ENCODE data around the gene CCDC148. TPM values are rescaled to one million over a fixed set of nuclear protein-coding genes. Genes with fewer than 3 reads are reported as not detected.

The CCDC148 gene
- total and polyA plus RNA-seq, 2 experiments from 2014 or later: 0.39 to 2.1 TPM

- Histone ChIP-seq H3K36me3 (no peaks in the 10 kb centered on the region), H3K9me3 (ENCODE audit: low read depth) (no peaks in the 10 kb centered on the region), H3K4me3 (no peak overlapping the region), H3K4me1 (ENCODE audit: low read depth) (no peaks in the 10 kb centered on the region), H3K27ac (no peak overlapping the region), H3K27me3 (no peaks in the 10 kb centered on the region)
- TF ChIP-seq, protein P1, sequence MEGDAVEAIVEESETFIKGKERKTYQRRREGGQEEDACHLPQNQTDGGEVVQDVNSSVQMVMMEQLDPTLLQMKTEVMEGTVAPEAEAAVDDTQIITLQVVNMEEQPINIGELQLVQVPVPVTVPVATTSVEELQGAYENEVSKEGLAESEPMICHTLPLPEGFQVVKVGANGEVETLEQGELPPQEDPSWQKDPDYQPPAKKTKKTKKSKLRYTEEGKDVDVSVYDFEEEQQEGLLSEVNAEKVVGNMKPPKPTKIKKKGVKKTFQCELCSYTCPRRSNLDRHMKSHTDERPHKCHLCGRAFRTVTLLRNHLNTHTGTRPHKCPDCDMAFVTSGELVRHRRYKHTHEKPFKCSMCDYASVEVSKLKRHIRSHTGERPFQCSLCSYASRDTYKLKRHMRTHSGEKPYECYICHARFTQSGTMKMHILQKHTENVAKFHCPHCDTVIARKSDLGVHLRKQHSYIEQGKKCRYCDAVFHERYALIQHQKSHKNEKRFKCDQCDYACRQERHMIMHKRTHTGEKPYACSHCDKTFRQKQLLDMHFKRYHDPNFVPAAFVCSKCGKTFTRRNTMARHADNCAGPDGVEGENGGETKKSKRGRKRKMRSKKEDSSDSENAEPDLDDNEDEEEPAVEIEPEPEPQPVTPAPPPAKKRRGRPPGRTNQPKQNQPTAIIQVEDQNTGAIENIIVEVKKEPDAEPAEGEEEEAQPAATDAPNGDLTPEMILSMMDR (IDR thresholded peaks at IDR 0.05; ENCODE audit: low read depth, low read length): no peak
- no peak for DNase-seq (ENCODE audit: low read depth in 1 of 2, low spot score in 1 of 2)
Measured at GRCh38 chr2:158297120-158297519, 159.4 kb downstream of the CCDC148 start.

- Histone ChIP-seq H3K36me3 (no peaks in the 10 kb centered on the region), H3K4me3 (no peak overlapping the region), H3K27ac (no peak overlapping the region), H3K4me1 (ENCODE audit: low read depth) (no peaks in the 10 kb centered on the region), H3K9me3 (ENCODE audit: low read depth) (no peaks in the 10 kb centered on the region), H3K27me3 (no peaks in the 10 kb centered on the region)
- no peak for DNase-seq (ENCODE audit: low read depth in 1 of 2, low spot score in 1 of 2)
- TF ChIP-seq, protein P1 (IDR thresholded peaks at IDR 0.05; ENCODE audit: low read depth, low read length): no peak
Measured at GRCh38 chr2:158293722-158294121, 162.8 kb downstream of the CCDC148 start.

GRCh38 chr2:158291544-158292180, 164.9 kb downstream of the CCDC148 start:
- Histone ChIP-seq H3K36me3 (no peaks in the 10 kb centered on the region), H3K27me3 (no peaks in the 10 kb centered on the region), H3K4me1 (ENCODE audit: low read depth) (no peaks in the 10 kb centered on the region), H3K27ac (no peak overlapping the region), H3K9me3 (ENCODE audit: low read depth) (no peaks in the 10 kb centered on the region), H3K4me3 (no peak overlapping the region)
- TF ChIP-seq, protein P1 (IDR thresholded peaks at IDR 0.05; ENCODE audit: low read depth, low read length): no peak
- no peak for DNase-seq (ENCODE audit: low read depth in 1 of 2, low spot score in 1 of 2)

- Histone ChIP-seq H3K36me3 (no peaks in the 10 kb centered on the region), H3K9me3 (ENCODE audit: low read depth) (no peaks in the 10 kb centered on the region), H3K27me3 (no peaks in the 10 kb centered on the region), H3K27ac (no peak overlapping the region), H3K4me1 (ENCODE audit: low read depth) (no peaks in the 10 kb centered on the region), H3K4me3 (no peak overlapping the region)
- TF ChIP-seq, protein P1 (IDR thresholded peaks at IDR 0.05; ENCODE audit: low read depth, low read length): no peak
- no peak for DNase-seq (ENCODE audit: low read depth in 1 of 2, low spot score in 1 of 2)
Measured at GRCh38 chr2:158290225-158290624, 166.3 kb downstream of the CCDC148 start.

GRCh38 chr2:158276619-158277471, 179.7 kb downstream of the CCDC148 start:
- no peak overlapping the region for H3K4me3 ChIP-seq
- no peaks in the 10 kb centered on the region for H3K36me3 ChIP-seq
- TF ChIP-seq, protein P1 (IDR thresholded peaks at IDR 0.05; ENCODE audit: low read depth, low read length): no peak
- no peak for DNase-seq (ENCODE audit: low read depth in 1 of 2, low spot score in 1 of 2)
- H3K27me3 ChIP-seq: no peaks in the 10 kb centered on the region
- no peaks in the 10 kb centered on the region for H3K4me1 ChIP-seq (ENCODE audit: low read depth)
- no peak overlapping the region for H3K27ac ChIP-seq
- no peaks in the 10 kb centered on the region for H3K9me3 ChIP-seq (ENCODE audit: low read depth)

Data from cardiac muscle cell (in vitro differentiated cells and primary cell).